Measurements from ENCODE around the gene APCDD1.

- no peak for TF ChIP-seq CTCF (IDR thresholded peaks at IDR 0.05)
- TF ChIP-seq EZH2 (IDR thresholded peaks at IDR 0.05), result no peak
Observed at GRCh38 chr18:10462597-10462996, 8.2 kb downstream of the APCDD1 start.

Data from neural progenitor cell (in vitro differentiated cells).